DOHH2 (cell line): ENCODE results near the gene SEC11C.

Source experiments
- CTCF ChIP-seq: fragments of 200-600 bp; sonication (generic); IDR thresholded peaks from one replicate; pipeline ENCODE4 v1.5.1; 2014; ENCODE audit warnings: antibody characterized with exemption, mild to moderate bottlenecking, low read depth, low read length; ENCODE audit not compliant: poor library complexity, severe bottlenecking
- EZH2phosphoT487 ChIP-seq: fragments of 200-600 bp; sonication (generic); IDR thresholded peaks from 2 replicates; pipeline ENCODE4 v1.6.1; 2017; ENCODE audit warnings: borderline replicate concordance, mild to moderate bottlenecking, antibody characterized with exemption, low read length, moderate library complexity, mixed read lengths

- TF ChIP-seq CTCF, result no peak
- TF ChIP-seq EZH2phosphoT487, result no peak
Measured at GRCh38 chr18:59180150-59180845, 40.6 kb downstream of the SEC11C start.
